HG03025 (cell line): Measurements from ENCODE around the gene LENG8.
"Not testable (repeated sequence)": the region's sequence is repeated elsewhere in the genome, so short reads cannot be mapped to it uniquely, and the experiment has no call there.

Experiments
- ATAC-seq: cut with Tn5 transposase; IDR thresholded peaks from one replicate; pipeline ENCODE4 v1.9.1; 2021; ENCODE audit warnings: mild to moderate bottlenecking, moderate library complexity; ENCODE audit not compliant: unreplicated experiment, low FRiP score

Gene LENG8

GRCh38 chr19:54475706-54476105, 26.7 kb downstream of the LENG8 start:
- ATAC-seq, result no peak

- ATAC-seq, result no peak
Measured at GRCh38 chr19:54477650-54478049, 28.7 kb downstream of the LENG8 start.

GRCh38 chr19:54478677-54479266, 29.8 kb downstream of the LENG8 start:
- ATAC-seq, result no peak

DNA sequence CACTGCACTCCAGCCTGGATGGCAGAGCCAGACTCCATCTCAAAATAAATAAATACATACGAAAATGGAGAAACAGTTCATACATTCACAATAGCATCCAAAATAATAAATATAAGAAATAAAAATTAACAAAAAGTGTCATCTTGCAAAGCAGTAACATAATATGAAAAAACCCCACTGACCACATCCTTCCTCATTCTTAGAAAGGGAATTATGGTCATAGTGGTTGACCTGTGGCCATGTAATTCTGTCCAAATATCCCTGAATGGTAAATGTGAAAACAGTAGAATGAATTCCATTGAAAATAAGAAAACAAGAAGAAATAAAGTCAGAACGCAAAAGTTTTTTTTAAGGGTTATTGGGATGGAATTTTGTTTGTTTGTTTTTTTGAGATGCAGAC, 31.1 kb downstream of the LENG8 start:
- ATAC-seq, result no peak

DNA sequence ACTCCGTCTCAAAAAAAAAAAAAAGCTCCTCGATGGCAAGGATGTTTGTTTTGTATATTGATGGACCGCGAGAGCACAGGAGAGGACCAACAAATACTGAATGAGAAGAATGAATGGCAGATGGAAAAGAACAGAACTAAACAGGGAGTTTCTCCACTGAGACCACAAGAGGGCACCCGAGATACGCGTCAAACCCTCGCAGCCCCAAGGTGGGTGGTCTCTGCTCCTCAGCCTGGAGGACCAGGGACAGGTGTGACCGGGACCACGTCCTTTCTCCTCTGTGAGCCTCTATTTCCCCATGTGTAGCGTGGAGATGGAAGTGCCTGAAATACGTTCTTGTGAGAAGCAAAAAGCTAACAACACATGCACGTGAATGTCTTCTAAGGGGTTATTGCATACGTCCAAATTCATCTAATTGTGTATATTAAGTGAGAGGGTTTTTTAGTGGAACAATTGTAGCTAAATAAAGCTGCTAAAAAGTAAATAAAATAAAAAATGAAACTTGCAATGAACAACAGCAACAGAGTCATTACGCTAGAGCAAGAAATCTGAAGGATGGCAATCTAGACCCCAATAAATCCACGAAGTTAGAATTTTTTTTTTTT, 32.4 kb downstream of the LENG8 start:
- ATAC-seq, result no peak

- ATAC-seq, result no peak
Measured at GRCh38 chr19:54482889-54483288, 33.9 kb downstream of the LENG8 start.

DNA sequence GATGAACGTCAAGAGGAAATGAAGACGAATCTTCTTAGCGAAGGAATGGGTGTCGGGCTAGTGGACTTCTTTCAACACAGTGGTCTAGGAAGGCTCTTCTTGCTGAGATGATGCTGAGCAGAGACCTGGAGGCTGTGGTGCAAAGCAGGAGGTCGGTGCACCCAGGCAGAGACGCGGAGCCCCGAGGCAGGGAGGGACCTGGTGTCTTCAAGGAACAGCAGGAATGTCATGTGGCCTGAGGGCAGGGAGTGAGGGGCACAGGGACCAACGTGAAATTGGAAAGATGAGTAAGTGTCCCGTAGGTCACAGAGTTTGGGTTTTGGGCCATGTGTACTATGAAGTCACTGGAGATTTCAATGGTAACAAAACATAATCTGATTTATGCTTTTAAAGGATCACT, 35.5 kb downstream of the LENG8 start:
- no peak for ATAC-seq

DNA sequence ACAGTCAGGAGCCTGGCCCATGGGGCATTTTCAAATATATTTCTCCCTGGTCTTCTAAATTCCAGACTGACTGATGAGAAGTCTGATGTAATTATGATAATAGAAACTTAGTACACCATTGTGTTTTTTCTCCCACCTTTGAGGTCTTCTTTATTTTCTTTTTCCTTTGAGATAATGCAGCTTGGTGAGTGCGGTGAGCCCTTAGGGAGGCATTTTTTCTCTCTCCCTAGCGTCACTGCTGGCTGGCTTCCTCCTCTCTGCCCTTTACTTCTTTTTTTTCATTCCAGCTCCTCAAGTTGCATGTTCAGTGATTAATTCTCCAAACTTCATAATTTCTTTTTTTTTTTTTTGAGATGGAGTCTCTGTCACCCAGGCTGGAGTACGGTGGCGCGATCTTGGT, 36.9 kb downstream of the LENG8 start:
- ATAC-seq, result no peak

DNA sequence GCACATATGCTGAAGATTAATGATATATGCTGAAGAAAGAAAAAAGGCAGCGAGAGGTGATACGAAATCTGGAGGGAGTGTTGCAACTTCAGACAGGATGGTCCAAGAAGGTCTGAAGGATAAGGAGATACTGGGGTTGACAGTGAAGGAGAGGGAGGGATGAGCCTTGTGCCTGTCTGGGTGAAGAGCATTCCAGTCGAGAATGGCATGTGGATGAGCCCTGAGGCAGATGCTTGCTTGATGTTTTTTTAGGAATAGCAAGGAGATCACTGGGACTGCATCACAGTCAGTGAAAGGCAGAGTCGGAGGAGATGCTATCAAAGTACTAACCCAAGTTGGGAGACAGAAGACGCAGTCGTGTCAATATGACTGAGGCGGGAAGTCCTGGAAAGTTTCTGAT, 40.3 kb downstream of the LENG8 start:
- no peak for ATAC-seq

GRCh38 chr19:54489766-54490165, 40.8 kb downstream of the LENG8 start:
- no peak for ATAC-seq

DNA sequence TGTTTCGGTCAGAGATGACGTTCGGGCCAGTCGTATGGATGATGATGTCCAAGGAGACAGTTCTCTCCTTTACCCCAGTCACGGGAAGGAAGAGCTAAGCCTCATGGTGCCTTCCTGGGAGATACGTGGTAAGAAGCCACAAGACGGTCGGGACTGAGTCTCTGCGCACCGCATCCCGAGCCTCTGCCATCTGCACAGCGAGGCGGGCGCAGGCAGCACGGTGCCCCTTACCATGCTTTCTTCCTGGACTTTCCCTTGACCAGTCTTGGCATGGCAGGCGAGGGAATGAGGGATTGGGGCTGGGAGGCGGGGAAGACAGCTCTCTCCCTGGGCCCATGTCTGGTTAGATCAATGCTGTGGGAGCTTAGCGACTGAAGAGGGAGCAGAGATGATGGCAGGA, 43.6 kb downstream of the LENG8 start:
- ATAC-seq, result no peak

DNA sequence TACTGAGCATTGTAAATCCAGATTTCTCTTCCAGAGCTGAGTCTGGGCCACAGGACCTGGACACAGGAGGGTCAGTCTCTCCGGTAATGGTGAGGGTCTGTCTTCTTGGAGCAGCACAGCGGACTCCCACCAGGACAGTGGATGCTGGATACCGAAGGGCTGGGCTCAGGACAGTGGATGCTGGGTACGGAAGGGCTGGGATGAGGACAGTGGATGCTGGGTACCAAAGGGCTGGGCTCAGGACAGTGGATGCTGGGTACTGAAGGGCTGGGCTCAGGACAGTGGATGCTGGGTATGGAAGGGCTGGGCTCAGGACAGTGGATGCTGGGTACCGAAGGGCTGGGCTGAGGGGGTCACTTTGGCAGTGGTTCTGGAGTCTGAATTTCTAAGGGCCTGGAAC, 44.1 kb downstream of the LENG8 start:
- not testable (repeated sequence) for ATAC-seq

GRCh38 chr19:54493967-54494585, 45.1 kb downstream of the LENG8 start:
- no peak for ATAC-seq

GRCh38 chr19:54495284-54495683, 46.3 kb downstream of the LENG8 start:
- ATAC-seq, result not testable (repeated sequence)

DNA sequence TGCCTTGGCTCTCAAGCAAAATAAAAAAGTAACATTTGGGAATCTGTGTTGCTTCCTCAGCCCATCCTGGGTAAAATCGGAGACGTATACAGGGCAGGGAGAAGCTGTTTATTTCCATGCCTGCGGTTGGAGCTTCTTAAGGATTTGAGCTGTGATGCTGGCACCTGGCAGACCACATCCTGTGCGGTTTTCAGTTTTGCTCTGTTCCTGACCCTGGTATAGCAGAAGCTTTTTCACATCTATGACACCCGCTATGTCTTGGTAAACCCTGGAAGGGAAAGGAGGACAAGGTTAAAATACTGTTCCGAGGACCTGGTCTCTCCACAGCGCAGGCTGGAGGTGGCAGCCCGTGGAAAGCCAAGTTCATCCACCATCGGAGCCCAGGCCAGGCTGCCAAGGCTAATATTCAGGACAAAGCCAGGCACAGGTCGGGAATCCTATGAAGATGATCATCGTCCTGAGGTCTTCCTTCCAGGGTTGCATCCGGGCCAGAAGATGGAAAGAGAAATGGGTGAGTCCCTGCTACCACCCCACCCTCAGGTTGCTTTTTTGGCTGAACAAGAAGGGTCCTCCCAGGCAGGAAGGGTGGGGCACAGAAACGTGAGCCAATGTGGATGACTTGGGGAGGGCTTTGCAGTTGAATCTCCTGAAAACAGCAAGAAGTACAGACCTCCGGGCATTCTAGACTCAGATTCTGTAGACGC, 48.9 kb downstream of the LENG8 start:
- ATAC-seq, result not testable (repeated sequence)

DNA sequence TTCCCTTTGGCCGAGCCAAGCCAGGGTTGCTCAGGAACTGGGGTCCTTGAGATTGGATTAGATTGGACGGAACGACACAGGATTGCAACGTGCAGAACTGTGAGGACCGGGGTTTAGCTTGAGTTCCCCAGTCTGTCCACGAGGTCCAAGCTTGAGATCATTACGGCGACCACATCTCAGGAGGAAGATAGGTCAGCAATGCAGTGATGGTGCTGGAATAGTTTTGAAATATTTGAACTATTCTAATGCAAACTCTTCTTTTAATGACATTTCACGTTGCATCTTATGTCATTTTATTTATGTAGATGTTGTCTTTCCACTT, 49.4 kb downstream of the LENG8 start:
- ATAC-seq, result not testable (repeated sequence)

- ATAC-seq, result no peak
Measured at GRCh38 chr19:54502518-54503048, 53.6 kb downstream of the LENG8 start, which contains the start of gene LAIR2. LAIR2 (plus strand) TSS chr19:54502831; CDS start chr19:54502919, 88 bp downstream.

- not testable (repeated sequence) for ATAC-seq
Measured at GRCh38 chr19:54505542-54505941, 56.5 kb downstream of the LENG8 start.

DNA sequence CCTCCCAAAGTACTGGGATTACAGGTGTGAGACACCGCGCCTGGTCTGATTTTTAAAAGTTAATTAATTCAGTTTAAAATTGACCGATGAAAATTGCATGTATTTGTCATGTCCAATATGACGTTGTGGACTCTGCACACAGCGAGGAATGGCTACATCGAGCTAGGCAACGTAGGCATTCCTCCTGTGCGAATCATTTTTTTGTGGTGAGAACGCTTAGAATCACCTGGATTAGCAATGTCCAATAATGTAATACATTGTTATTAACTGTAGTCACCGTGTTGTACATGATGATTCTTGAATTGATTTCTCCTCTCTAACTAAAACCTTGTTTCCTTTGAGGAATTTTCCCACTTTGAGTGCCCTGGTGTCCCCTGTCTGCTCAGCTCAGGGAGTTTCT, 57.1 kb downstream of the LENG8 start:
- ATAC-seq, result no peak

DNA sequence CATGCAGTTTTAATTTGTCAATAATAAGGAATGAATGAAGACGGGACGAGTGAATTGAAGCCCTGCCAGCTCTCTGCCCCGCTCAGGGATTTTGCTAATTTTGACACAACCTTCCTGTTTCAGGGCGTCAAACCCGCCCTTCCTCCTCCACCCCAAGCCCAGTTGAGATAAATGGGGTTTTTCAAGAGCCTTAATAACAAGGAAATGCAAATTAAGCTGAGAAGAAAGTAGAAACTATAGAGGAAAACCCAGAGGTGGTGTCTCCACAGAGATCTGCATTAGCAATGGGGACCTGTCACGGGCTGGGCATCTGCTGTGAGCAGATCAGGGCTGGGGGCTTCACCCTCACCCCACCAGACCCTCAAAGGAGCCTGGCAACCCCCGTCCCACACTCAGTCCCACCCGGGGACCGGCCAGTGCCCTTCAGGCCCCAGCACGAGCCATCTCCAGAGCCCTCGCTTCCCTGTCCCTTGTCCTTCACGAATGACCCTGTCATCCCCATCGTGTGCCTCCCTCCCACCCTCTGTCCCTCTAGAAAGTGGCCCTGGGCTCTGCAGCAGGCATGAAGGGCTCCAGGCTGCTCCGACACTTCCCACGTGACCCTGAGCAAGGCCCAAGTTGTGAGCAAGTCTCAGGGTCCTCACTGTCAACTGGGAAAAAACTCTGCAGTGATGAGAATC, 58.2 kb downstream of the LENG8 start:
- ATAC-seq, result not testable (repeated sequence)

DNA sequence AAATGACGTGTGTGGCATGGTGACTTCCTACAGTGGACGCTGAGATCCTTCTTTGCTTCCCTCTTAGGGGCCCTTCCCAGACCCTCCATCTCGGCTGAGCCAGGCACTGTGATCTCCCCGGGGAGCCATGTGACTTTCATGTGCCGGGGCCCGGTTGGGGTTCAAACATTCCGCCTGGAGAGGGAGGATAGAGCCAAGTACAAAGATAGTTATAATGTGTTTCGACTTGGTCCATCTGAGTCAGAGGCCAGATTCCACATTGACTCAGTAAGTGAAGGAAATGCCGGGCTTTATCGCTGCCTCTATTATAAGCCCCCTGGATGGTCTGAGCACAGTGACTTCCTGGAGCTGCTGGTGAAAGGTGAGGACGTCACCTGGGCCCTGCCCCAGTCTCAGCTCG, 58.8 kb downstream of the LENG8 start:
- ATAC-seq, result no peak
